Measurements from ENCODE around the gene VIT. TPM values are rescaled to one million over a fixed set of nuclear protein-coding genes. Genes with fewer than 3 reads are reported as not detected.

VIT gene
- not detected for total RNA-seq

DNA sequence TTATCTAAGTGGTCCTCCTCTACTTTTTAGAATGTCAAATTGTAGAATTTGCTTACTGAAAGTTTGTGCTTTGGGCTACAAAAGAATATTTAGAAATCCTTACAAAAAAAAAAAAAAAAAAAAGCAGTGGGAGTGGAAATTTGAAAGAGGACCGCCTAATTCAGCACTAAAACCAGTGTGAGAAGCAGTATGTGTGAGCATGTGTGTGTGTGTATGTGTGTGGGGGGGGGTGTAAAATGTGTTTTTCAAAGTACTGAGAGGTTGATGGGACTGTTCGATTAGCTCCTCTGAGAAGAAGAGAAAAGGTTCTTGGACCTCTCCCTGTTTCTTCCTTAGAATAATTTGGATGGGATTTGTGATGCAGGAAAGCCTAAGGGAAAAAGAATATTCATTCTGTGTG, at the start of gene VIT:
TSS of gene VIT (plus strand) at position 175 of the 400 bp plus-strand sequence. CDS start 19,664 bp downstream, outside the sequence.
- no peak for ATAC-seq (replicated peaks in 1 of 2)
- H3K36me3 Mint-ChIP-seq (ENCODE audit: insufficient read depth in 2 of 2), result no peaks in the 10 kb centered on the region
- no peaks in the 10 kb centered on the region for H3K9me3 Mint-ChIP-seq
- H3K4me1 Mint-ChIP-seq (ENCODE audit: low read depth), result no peaks in the 10 kb centered on the region
- no peak within 1 kb of the TSS for H3K27ac Mint-ChIP-seq
- no peak within 1 kb of the TSS for H3K4me3 Mint-ChIP-seq
- peaks cover 13% of the 10 kb centered on the region for H3K27me3 Mint-ChIP-seq (ENCODE audit: low read depth)
- no peak for DNase-seq

DNA sequence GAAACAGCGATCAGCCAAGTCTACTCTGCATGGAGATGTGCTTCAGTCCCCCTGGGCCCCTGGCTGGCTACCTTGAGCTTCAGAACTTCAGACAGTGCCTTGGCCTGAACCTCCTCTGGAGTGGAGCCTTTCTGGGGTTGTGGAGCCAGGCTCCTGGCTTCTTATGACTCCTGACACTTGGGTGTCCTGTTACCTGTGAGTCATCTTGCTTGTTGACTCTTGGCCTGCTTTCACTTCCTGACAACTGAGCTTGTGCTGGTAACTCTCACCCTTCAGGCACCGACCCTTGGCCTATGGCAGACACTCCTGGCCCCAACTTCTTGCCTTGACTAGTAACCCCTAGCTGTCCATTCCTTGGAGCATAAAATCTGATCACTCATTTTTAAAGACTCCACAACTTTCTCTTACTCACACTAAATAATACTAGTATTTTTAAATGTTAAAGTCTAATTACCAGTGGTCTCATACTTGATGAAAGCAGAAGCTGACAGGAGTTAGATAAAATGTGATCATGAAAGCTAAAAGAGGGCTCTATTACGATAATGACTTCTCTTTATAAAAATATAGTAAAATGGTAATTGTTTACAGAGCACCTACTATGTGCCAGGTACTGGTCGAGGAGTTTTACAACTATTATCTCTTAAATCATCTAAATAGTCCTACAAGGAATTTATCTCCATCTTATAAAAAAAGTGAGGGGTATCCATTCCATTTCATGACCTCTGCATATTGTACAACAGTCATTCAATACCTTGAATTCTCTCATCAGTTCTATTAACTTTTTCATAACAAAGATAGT, 46.3 kb upstream of the VIT start:
- no peaks in the 10 kb centered on the region for H3K36me3 Mint-ChIP-seq (ENCODE audit: insufficient read depth in 2 of 2)
- no peaks in the 10 kb centered on the region for H3K27me3 Mint-ChIP-seq (ENCODE audit: low read depth)
- H3K9me3 Mint-ChIP-seq, result peaks cover 0 to 1% of the 10 kb centered on the region in 2 donors
- H3K4me1 Mint-ChIP-seq (ENCODE audit: low read depth), result no peaks in the 10 kb centered on the region
- DNase-seq, result peak; percentile 10 to 14
- no peak overlapping the region for H3K4me3 Mint-ChIP-seq
- H3K27ac Mint-ChIP-seq, result no peak overlapping the region
- ATAC-seq (replicated peaks in 1 of 2), result peak; percentile 74 to 95

DNA sequence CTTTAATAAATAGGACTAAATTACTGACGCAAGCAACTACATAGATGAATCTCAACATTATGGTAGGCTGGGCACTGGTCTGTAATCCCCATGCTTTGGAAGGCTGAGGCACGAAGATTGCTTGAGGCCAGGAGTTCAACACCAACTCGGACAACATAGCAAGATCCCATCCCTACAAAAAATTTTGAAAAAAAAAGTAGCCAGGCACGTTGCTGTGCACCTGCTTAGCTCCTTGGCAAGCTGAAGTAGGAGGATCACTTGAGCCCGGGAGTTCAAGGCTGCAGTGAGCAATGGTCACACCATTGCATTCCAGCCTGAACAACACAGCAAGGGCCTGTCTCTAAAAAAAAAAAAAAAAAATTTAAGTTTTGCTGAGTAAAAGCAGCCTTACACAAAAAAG, 43.4 kb upstream of the VIT start:
- Mint-ChIP-seq H3K9me3 (no peaks in the 10 kb centered on the region), H3K36me3 (ENCODE audit: insufficient read depth in 2 of 2) (no peaks in the 10 kb centered on the region), H3K27ac (no peak overlapping the region), H3K27me3 (ENCODE audit: low read depth) (no peaks in the 10 kb centered on the region), H3K4me1 (ENCODE audit: low read depth) (no peaks in the 10 kb centered on the region), H3K4me3 (no peak overlapping the region)
- ATAC-seq (replicated peaks in 1 of 2) (no peak), DNase-seq (no peak)

DNA sequence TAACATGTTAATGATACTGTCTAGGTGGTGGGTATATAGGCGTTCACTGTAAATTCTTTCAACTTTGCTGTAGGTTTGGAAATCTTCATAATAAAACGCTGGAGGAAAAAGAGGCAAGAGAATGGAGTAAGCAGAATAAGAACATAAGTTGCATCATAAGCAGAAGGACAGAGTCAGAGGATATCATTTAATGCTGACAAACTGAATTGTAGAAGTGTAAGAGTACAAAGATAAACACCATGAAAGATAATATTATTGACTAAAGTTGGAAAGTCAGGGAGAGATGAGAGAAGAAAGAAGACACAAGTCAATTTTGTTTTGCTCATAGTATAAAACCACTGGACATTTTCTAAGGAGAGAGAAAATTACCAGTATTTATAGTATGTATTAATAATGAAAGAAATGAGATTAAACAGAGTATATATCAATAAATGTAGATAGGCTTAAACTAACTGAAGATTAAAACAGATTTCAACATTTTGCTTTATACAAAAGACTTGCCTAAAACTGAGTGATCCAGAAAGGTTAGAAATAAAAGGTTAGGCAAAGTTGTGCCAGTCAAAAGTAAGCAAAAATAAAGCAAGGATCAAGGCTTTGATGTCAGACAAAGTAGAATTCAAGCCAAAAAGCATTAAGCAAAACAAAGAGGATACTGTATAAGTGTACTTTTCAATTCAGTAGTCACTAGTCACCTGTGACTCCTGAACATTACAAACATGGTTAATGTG, 42.4 kb upstream of the VIT start:
- no peaks in the 10 kb centered on the region for H3K9me3 Mint-ChIP-seq
- no peaks in the 10 kb centered on the region for H3K4me1 Mint-ChIP-seq (ENCODE audit: low read depth)
- no peaks in the 10 kb centered on the region for H3K36me3 Mint-ChIP-seq (ENCODE audit: insufficient read depth in 2 of 2)
- peaks cover 7% of the 10 kb centered on the region for H3K27me3 Mint-ChIP-seq (ENCODE audit: low read depth)
- H3K4me3 Mint-ChIP-seq, result no peak overlapping the region
- no peak for ATAC-seq (replicated peaks in 1 of 2)
- no peak overlapping the region for H3K27ac Mint-ChIP-seq
- DNase-seq, result no peak

DNA sequence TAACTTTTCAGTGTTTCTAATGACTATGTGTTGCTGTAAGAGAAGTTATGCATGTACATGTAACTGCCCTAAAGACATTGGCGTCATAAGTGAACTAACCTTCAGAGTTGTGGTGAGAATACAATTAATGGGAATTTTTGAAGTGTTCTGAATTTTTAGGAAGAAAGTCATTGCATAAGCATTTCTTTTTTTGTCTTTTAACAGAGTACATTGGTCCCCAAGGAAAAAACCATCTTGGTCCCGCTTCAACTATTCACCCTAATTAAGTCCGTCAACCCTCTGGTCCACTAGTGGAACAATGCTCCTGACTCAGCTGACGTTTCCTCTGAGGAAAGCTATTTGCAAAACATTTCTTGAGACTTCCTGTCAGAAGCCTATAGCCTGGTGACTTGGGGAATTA, 41.1 kb upstream of the VIT start:
- Mint-ChIP-seq H3K4me1 (ENCODE audit: low read depth) (no peaks in the 10 kb centered on the region), H3K27ac (no peak overlapping the region), H3K27me3 (ENCODE audit: low read depth) (peaks cover 7% of the 10 kb centered on the region), H3K36me3 (ENCODE audit: insufficient read depth in 2 of 2) (no peaks in the 10 kb centered on the region), H3K9me3 (no peaks in the 10 kb centered on the region), H3K4me3 (no peak overlapping the region)
- DNase-seq, result no peak
- no peak for ATAC-seq (replicated peaks in 1 of 2)

DNA sequence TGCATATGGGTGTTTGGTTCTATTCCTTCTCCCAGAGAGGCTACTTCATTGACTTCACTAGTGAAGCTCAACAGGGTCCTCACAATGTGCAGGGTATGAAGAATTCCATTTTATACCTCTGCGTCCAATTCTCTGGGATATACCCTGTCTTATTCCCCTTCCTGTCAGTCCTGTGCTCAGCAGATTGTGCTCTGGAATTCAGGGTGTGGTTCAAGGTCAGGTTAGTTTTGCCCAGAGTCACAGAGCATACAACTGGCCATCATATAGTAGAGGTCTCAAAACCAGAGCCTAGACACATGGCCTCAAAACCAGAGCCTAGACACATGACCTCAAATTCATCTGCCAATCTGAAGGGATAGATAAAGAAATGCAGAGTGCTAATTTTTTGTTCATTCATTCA, 38.8 kb upstream of the VIT start:
- ATAC-seq (replicated peaks in 1 of 2) (no peak), DNase-seq (no peak)
- Mint-ChIP-seq H3K27me3 (ENCODE audit: low read depth) (peaks cover 7% of the 10 kb centered on the region), H3K4me3 (no peak overlapping the region), H3K36me3 (ENCODE audit: insufficient read depth in 2 of 2) (no peaks in the 10 kb centered on the region), H3K27ac (no peak overlapping the region), H3K4me1 (ENCODE audit: low read depth) (no peaks in the 10 kb centered on the region), H3K9me3 (no peaks in the 10 kb centered on the region)

GRCh38 chr2:36658277-36658748, 38.2 kb upstream of the VIT start:
- no peak for ATAC-seq (replicated peaks in 1 of 2)
- Mint-ChIP-seq H3K4me1 (ENCODE audit: low read depth) (no peaks in the 10 kb centered on the region), H3K27me3 (ENCODE audit: low read depth) (peaks cover 7% of the 10 kb centered on the region), H3K9me3 (no peaks in the 10 kb centered on the region), H3K27ac (no peak overlapping the region), H3K4me3 (no peak overlapping the region), H3K36me3 (ENCODE audit: insufficient read depth in 2 of 2) (no peaks in the 10 kb centered on the region)
- no peak for DNase-seq

- Mint-ChIP-seq H3K9me3 (no peaks in the 10 kb centered on the region), H3K27ac (no peak overlapping the region), H3K36me3 (ENCODE audit: insufficient read depth in 2 of 2) (no peaks in the 10 kb centered on the region), H3K4me3 (no peak overlapping the region), H3K4me1 (ENCODE audit: low read depth) (no peaks in the 10 kb centered on the region), H3K27me3 (ENCODE audit: low read depth) (peaks cover 7% of the 10 kb centered on the region)
- ATAC-seq (replicated peaks in 1 of 2), result no peak
- no peak for DNase-seq
Measured at GRCh38 chr2:36659218-36659617, 37.3 kb upstream of the VIT start.

DNA sequence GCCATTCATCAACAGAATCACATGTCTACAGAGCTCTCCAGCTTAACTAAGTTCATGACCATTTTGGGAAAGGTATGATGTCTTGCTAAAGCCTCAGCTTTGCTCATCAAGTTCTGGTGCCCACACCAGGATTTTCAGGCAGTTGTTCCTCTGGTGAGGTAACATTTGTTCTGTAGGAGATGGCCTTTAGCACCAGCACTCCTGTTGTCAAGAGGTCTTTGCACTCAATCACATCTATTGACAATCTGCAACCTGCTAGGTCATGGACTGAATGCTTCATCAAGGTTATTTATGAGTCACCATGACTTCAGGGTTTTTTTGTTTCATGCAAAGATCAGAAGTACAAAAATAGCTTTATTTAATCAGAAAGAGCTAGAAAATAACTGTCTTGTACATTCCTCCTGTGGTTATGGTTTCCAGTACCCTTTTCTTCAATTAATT, 36.6 kb upstream of the VIT start:
- no peak for DNase-seq
- Mint-ChIP-seq H3K27ac (no peak overlapping the region), H3K4me3 (no peak overlapping the region), H3K27me3 (ENCODE audit: low read depth) (peaks cover 7% of the 10 kb centered on the region), H3K36me3 (ENCODE audit: insufficient read depth in 2 of 2) (no peaks in the 10 kb centered on the region), H3K9me3 (no peaks in the 10 kb centered on the region), H3K4me1 (ENCODE audit: low read depth) (no peaks in the 10 kb centered on the region)
- ATAC-seq (replicated peaks in 1 of 2), result no peak

DNA sequence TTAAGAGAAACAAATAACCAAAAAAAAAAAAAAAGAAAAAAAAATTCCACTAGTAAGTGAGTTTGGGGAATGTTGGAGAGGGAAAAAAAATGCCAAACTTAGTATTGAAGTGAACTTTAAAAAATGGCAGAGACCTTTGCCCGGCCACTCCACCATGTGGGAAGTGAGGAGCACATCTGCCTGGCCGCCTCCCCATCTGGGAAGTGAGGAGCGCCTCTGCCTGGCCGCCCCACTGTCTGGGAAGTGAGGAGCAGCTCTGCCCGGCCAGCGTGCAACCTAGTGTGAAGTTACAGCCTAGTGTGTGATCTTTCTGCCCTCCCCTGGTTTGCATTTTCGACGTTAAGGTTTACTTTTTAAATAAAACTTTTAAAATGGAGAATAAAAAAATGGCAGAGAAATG, 33.9 kb upstream of the VIT start:
- Mint-ChIP-seq H3K27me3 (ENCODE audit: low read depth) (peaks cover 7% of the 10 kb centered on the region), H3K4me3 (no peak overlapping the region), H3K4me1 (ENCODE audit: low read depth) (no peaks in the 10 kb centered on the region), H3K9me3 (no peaks in the 10 kb centered on the region), H3K27ac (no peak overlapping the region), H3K36me3 (ENCODE audit: insufficient read depth in 2 of 2) (no peaks in the 10 kb centered on the region)
- ATAC-seq (replicated peaks in 1 of 2), result no peak
- DNase-seq, result no peak

- no peak for DNase-seq
Measured at GRCh38 chr2:36663295-36663694, 33.2 kb upstream of the VIT start.

DNA sequence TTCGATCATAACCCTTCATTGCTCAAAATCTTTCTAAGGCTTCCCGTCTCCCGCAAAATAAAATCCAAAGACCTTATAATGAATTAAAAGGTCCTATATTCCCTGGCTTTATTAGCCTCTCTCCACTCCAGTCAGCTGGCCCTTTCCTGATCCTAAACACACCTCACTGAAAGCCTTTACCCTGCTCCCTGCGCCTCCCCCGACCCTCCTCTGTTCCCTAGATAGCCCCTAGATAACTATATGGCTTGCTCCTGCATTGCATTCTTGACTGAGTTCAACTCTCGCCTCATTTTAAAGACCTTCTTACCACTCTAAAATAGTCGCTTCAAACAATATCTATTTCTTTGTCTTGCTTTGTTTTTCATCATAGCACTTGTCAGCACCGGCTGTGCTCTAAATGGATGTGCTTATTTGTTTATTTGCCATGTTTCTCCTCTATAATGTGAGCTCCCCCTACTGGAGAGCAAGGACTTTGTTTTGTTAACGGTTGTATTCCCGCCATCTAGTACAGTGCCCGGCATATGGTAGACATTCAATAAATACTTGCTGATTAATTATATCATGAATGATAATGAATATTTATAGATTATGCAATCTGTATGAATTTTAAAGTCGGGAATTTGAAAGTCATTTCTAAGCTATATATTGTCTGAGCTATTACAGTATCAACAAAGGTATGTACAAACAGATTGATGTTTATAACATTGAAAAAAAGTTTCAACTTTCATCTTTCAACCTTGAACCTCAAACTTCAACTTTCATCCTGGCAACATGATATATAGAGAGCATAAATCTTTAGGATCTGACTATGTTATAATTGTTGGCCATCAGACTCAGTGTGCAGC, 32.4 kb upstream of the VIT start:
- Mint-ChIP-seq H3K36me3 (ENCODE audit: insufficient read depth in 2 of 2) (no peaks in the 10 kb centered on the region), H3K4me1 (ENCODE audit: low read depth) (no peaks in the 10 kb centered on the region), H3K4me3 (no peak overlapping the region), H3K27ac (no peak overlapping the region), H3K27me3 (ENCODE audit: low read depth) (peaks cover under 1% of the 10 kb centered on the region), H3K9me3 (no peaks in the 10 kb centered on the region)
- ATAC-seq (replicated peaks in 1 of 2), result peak; percentile 51 to 65
- DNase-seq, result peak; percentile 7 to 12

More at GRCh38 chr2:36663295-36663694, 33.2 kb upstream of the VIT start:
- Mint-ChIP-seq H3K27ac (no peak overlapping the region), H3K36me3 (ENCODE audit: insufficient read depth in 2 of 2) (no peaks in the 10 kb centered on the region), H3K9me3 (no peaks in the 10 kb centered on the region), H3K4me3 (no peak overlapping the region), H3K27me3 (ENCODE audit: low read depth) (peaks cover 7% of the 10 kb centered on the region), H3K4me1 (ENCODE audit: low read depth) (no peaks in the 10 kb centered on the region)
- ATAC-seq (replicated peaks in 1 of 2), result no peak

DNA sequence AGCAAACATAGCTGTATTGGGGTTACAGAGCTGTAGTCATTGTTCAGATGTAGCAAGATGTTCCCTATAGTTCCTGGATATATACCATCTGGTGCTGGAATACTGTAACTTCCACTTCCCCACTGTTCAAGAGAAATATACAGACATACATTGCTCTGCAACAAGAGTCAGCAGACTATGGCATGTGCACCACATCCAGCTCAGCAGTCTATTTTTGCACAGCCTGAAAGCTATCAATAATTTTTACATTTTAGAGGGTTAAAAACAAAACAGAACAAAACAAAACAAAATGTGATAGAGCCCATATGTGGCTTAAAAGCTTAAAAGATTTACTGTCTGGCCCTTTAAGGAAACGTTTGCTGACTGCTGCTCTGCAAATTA, 31.8 kb upstream of the VIT start:
- no peaks in the 10 kb centered on the region for H3K4me1 Mint-ChIP-seq (ENCODE audit: low read depth)
- H3K36me3 Mint-ChIP-seq (ENCODE audit: insufficient read depth in 2 of 2), result no peaks in the 10 kb centered on the region
- H3K9me3 Mint-ChIP-seq, result no peaks in the 10 kb centered on the region
- no peaks in the 10 kb centered on the region for H3K27me3 Mint-ChIP-seq (ENCODE audit: low read depth)
- ATAC-seq (replicated peaks in 1 of 2) (no peak), DNase-seq (no peak)
- no peak overlapping the region for H3K4me3 Mint-ChIP-seq
- no peak overlapping the region for H3K27ac Mint-ChIP-seq

Data from activated T-cell treated with anti-CD3 and anti-CD28 coated beads, Interleukin-2, amount 50 U/mL, for 72 hours (primary cell).